ENCODE results near the gene MICAL1.

The MICAL1 gene

DNA sequence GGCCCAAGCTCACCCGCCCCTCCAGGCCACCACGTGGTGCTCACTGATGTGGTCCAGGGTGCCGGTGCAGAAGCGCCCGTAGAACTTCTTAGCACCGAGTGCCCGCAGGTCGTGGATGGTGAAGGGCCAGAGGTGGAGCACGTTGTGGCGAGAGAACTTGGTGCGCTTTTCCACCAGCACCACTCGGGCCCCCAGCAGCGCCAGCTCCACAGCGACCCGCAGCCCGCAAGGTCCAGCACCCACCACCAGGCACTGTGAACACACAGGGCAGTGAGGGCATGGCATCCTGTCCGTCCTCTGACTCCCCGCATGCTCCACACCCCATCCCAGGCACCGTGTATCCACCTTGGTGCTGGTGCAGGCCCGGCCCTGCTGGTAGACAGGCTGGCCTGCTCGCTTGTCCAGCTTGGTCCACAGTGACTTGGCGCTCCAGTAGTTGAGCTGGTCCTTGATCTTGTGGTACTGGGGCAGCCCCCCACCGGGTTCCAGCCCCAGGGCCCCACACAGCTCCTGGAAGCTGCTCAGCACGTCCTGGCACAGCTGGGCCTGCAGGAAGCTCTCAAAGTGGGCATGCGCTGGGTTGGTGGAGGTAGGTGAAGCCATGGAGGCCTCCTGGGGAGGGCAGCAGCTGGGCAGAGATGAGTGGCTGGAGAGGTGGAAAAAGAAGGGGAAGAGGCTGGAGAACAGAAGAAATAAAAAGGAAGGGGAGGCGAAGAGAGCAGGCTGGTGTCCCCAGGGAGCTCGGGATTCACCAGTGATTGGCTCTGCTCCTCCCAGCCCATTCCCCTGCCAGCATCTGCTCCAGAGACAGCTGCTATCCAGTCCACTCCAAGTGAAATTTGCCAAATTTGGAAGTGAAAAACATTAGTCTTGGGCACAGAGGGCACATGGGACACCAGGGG lies 1.7 kb downstream of the MICAL1 start:
- TF ChIP-seq GATA3 (IDR thresholded peaks at IDR 0.05; ENCODE audit: low read depth, low read length) (no peak), GATA2 (IDR thresholded peaks at IDR 0.05; ENCODE audit: low read depth, low read length) (no peak)

DNA sequence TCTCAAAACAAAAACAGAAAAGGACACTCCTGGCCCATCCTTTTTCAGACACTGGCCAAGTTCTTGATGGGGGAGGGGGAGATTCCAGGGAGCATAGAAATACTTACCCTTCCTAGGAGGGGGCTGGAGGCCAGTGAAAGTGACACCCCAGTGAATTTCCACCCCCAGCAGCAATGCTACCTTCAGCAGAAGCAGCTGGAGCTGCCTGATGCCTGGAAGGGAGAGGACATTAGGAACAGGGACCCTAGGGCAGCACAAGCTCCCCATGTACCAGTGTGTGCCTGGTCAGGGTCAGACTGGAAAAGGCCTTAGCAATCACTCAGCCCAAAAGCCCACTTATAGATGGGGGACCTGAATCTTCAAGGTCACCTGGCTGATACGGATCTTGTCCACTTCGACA lies 2.4 kb downstream of the MICAL1 start:
- no peak for TF ChIP-seq GATA2 (IDR thresholded peaks at IDR 0.05; ENCODE audit: low read depth, low read length)
- TF ChIP-seq GATA3 (IDR thresholded peaks at IDR 0.05; ENCODE audit: low read depth, low read length), result no peak

GRCh38 chr6:109452181-109452580 lies 3.4 kb downstream of the MICAL1 start:
- TF ChIP-seq GATA2 (IDR thresholded peaks at IDR 0.05; ENCODE audit: low read depth, low read length) (no peak), GATA3 (IDR thresholded peaks at IDR 0.05; ENCODE audit: low read depth, low read length) (no peak)

GRCh38 chr6:109451376-109451775 lies 4.2 kb downstream of the MICAL1 start:
- TF ChIP-seq GATA3 (IDR thresholded peaks at IDR 0.05; ENCODE audit: low read depth, low read length) (no peak), GATA2 (IDR thresholded peaks at IDR 0.05; ENCODE audit: low read depth, low read length) (no peak)

DNA sequence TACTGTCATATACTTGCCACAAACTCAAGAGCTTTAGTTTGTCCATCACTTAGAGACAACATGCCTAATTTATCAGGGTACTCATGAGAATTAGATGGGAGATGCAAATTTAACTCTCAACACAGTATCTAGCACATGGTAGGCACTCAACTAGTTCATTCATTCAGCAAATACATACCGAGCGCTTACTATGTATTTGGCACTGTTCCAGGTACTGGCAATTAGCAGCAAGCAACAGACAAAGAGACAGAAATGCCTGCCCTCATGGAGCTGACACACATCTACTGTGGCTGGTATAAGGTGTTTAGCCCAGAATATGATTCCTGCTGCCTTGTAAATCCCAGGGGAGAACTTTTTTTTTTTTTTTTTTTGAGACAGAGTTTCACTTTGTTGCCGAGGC lies 4.8 kb downstream of the MICAL1 start:
- TF ChIP-seq GATA2 (IDR thresholded peaks at IDR 0.05; ENCODE audit: low read depth, low read length) (no peak), GATA3 (IDR thresholded peaks at IDR 0.05; ENCODE audit: low read depth, low read length) (no peak)

DNA sequence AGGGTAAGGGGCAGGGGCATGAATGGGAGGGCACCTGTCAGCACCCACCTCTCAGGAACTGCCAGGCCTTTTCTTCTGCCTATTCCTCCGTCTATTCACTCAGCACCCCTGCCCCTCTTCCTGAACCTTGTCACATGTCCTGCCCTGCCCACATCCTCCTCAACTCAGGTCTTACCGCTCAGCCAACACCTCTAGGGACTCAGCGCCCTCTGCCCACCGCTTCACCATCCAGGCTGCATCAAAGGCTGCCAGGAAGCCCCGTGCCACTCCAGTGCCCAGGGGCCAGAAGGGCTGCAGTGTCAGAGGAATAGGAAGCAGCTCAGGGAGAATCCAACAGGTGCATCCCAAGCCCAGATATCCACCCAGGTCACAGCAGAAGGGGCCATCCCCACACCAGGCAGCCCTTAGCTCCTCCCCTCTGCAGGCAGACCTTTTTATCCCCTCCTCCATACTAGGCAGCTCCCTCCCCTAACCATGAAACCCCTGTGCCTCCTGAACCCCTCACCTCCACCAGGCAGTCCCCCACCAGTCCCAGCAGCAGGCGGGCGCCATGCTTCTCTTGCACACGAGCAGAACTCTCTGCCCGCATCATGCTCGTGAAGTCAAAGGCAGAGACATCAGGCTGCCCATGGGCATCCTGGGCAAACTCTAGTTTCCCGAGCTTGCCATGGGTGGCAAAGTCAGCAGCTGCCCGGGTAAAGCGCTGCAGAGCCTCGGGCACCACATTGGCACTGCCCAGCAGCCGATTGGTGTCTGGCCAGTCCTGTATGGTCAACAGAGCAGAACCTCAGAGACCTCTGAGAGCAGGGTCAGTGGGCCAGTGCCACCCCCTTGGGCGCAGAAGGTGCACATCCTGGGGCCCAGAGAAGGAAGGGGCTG lies 5.5 kb downstream of the MICAL1 start:
- TF ChIP-seq GATA3 (IDR thresholded peaks at IDR 0.05; ENCODE audit: low read depth, low read length) (no peak), GATA2 (IDR thresholded peaks at IDR 0.05; ENCODE audit: low read depth, low read length) (no peak)

GRCh38 chr6:109449064-109449794 lies 6.3 kb downstream of the MICAL1 start:
- TF ChIP-seq GATA2 (IDR thresholded peaks at IDR 0.05; ENCODE audit: low read depth, low read length) (no peak), GATA3 (IDR thresholded peaks at IDR 0.05; ENCODE audit: low read depth, low read length) (no peak)

GRCh38 chr6:109448615-109449014 lies 7.0 kb downstream of the MICAL1 start:
- TF ChIP-seq GATA2 (IDR thresholded peaks at IDR 0.05; ENCODE audit: low read depth, low read length), result no peak
- no peak for TF ChIP-seq GATA3 (IDR thresholded peaks at IDR 0.05; ENCODE audit: low read depth, low read length)

DNA sequence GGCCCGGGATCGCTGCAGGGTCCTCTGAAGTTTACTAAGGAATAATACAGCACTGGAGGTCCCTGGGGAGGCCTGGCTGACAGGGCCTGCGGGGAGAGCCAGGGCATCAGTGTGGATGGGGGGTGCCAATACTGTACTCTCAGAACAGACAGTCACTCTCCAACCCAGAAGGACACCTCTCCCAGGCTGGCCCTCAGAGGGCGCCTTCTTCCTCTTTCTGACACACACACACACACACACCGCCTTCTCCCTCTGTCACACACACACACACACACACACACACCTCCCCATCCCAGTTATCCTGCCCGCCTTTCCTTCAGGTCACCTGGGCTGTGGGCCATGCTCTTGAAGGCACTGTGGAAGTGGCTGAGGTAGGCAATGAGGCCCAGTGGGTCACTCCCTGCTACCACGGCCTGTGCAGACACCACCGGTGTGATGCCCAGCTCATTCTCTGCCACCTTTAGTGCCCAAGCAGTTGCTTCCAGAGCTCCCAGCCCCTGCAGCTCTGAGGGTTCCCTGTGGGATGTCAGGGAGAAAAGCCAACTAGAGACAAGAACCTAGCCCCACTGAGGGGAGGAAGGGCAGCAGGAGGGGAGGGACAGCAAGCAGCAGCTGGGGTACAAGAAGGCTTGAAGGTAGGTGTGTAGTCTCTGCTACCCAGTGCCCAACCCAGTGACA lies 7.6 kb downstream of the MICAL1 start:
- no peak for TF ChIP-seq GATA3 (IDR thresholded peaks at IDR 0.05; ENCODE audit: low read depth, low read length)
- TF ChIP-seq GATA2 (IDR thresholded peaks at IDR 0.05; ENCODE audit: low read depth, low read length), result no peak

GRCh38 chr6:109447087-109447486 lies 8.5 kb downstream of the MICAL1 start:
- TF ChIP-seq GATA2 (IDR thresholded peaks at IDR 0.05; ENCODE audit: low read depth, low read length) (no peak), GATA3 (IDR thresholded peaks at IDR 0.05; ENCODE audit: low read depth, low read length) (no peak)

- TF ChIP-seq GATA3 (IDR thresholded peaks at IDR 0.05; ENCODE audit: low read depth, low read length) (no peak), GATA2 (IDR thresholded peaks at IDR 0.05; ENCODE audit: low read depth, low read length) (no peak)
Observed at GRCh38 chr6:109446541-109446940, 9.0 kb downstream of the MICAL1 start.

DNA sequence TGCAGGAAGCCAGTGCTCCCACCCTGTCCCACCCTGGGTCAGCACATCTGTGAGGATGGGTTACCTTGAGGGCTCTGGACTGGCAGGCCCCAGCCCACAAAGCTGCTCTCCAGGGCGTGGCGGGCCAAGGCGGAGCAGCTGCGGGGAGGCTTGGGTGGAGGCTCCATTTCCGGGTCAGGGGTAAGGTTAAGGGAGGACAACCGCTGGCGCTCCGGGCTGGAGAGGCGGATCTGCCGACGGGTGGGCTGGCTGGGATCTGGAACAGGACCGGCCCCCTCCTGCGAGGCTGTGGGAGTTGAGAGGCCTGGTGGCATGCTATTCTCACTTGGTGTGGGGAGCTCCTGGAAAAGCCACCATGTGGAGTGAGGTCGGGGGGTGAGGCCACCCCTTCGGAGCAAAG lies 9.5 kb downstream of the MICAL1 start:
- TF ChIP-seq GATA3 (IDR thresholded peaks at IDR 0.05; ENCODE audit: low read depth, low read length), result no peak
- no peak for TF ChIP-seq GATA2 (IDR thresholded peaks at IDR 0.05; ENCODE audit: low read depth, low read length)

DNA sequence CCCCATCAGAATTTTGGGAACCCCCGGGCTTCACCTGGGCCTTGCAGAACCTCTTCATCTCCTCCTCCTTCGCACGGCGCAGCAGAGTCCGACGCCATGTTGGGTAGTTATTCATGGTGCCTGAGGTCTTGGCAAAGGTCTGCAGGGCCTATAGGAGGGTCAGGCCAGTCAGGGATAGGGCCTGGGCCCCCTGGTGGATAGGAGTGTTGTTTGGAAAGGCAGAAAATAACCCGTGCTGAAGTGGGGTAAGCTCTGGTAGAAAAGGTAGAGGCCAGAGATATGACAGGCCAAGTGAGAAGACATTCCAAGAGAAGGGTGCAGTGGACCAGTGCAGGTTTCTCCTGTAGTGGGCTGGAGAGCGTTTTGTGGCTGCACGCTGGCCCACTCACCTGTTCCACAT lies 10.2 kb downstream of the MICAL1 start:
- TF ChIP-seq GATA2 (IDR thresholded peaks at IDR 0.05; ENCODE audit: low read depth, low read length), result no peak

Measured in SH-SY5Y (cell line).